GM19035 (cell line): ENCODE results near the gene MYO1F.

Source experiments
- ATAC-seq: cut with Tn5 transposase; IDR thresholded peaks from one replicate; pipeline ENCODE4 v1.9.1; 2021; ENCODE audit not compliant: unreplicated experiment

MYO1F gene

GRCh38 chr19:8473648-8474476 is 103.4 kb downstream of the MYO1F start:
- ATAC-seq = peak; percentile 55
